ENCODE measurements around the gene BMI1. TPM values are rescaled to one million over a fixed set of nuclear protein-coding genes. Genes with fewer than 3 reads are reported as not detected.

Gene BMI1
- total and polyA plus RNA-seq, 7 donors = 16.3 to 123 (median 58.9) TPM

GRCh38 chr10:22340329-22341189, 19.7 kb downstream of the BMI1 start:
- Histone ChIP-seq H3K27ac (peak overlapping the region; percentile 91 to 98 (median 96)), H3K27me3 (peaks cover 75 to 89% (median 79%) of the 10 kb centered on the region in 3 donors), H3K4me3 (peak overlapping the region; percentile 53 to 84 (median 72)), H3K36me3 (no peaks in the 10 kb centered on the region), H3K4me1 (peaks cover 0 to 35% (median 30%) of the 10 kb centered on the region in 4 donors), H3K9me3 (no peaks in the 10 kb centered on the region)
- DNase-seq = peak; percentile 82
- intact Hi-C loops (cut with DNase I) = loop anchor here (1.0 to 10.0 kb wide), 10 partner anchors 19 to 813 kb away; partner anchors contain the start of genes BMI1, DNAJC1, MSRB2 and PIP4K2A
- 1% methylated on average over 98 of the region's 98 CpGs for WGBS, 2 donors
- TF ChIP-seq CTCF (IDR thresholded peaks at IDR 0.05) (no peak), POLR2AphosphoS5 (IDR thresholded peaks at IDR 0.05) (peak; percentile 64 to 86 (median 80)), EP300 (IDR thresholded peaks at IDR 0.05) (peak in 1 of 4 donors; percentile 47), POLR2A (IDR thresholded peaks at IDR 0.05) (peak; percentile 34 to 37)

DNA sequence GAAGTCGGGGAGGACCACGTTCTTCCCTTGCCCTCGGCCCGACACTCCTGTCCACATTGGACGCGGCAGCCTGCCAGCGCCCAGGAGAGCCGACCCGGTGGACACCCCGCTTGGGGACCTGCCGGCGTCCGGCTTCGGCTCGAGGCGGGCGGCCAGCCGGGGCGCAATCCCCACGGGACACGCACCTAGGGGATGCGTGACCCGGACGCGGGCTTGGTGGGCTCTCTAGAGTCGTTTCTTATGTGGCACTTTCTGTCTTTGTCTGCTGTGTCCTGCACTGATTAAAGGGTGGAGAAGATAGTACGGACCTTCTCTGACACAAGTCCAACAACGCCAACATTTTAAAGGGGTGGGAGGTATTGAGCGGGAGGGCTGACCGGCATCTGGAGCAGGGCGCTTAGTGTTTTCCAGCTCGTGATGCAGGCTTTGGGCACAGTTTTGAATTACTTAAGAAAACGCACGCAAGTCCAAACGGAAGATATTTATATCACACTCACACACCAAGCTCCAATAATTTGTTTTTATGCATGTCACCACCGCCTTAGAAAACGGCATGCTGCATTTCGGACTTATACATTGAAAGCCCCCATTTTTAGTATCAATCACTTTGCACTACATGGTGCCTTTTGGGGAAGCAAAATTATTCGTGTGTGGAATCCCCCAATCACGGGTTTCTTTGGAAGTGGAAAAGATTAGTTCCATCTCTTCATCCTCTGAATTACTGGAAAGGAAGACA, 20.5 kb downstream of the BMI1 start:
- DNase-seq = no peak
- H3K4me3 ChIP-seq = peak overlapping the region; percentile 53 to 84 (median 72)
- intact Hi-C loops (cut with DNase I) = loop anchor here (1.0 to 10.0 kb wide), 10 partner anchors 20 to 814 kb away; partner anchors contain the start of genes BMI1, DNAJC1, MSRB2 and PIP4K2A
- no peak for TF ChIP-seq CTCF (IDR thresholded peaks at IDR 0.05)
- peak in 2 of 4 donors; percentile 29 to 67 for TF ChIP-seq POLR2AphosphoS5 (IDR thresholded peaks at IDR 0.05)
- no peak for TF ChIP-seq EP300 (IDR thresholded peaks at IDR 0.05)
- TF ChIP-seq POLR2A (IDR thresholded peaks at IDR 0.05) = no peak
- H3K9me3 ChIP-seq = no peaks in the 10 kb centered on the region
- WGBS, 2 donors = 2% methylated on average over 40 of the region's 40 CpGs
- peaks cover 0 to 30% (median 23%) of the 10 kb centered on the region in 4 donors for H3K4me1 ChIP-seq
- peaks cover 73 to 89% (median 77%) of the 10 kb centered on the region in 3 donors for H3K27me3 ChIP-seq
- H3K27ac ChIP-seq = peak overlapping the region; percentile 91 to 98 (median 96)
- no peaks in the 10 kb centered on the region for H3K36me3 ChIP-seq

- no peaks in the 10 kb centered on the region for H3K36me3 ChIP-seq
- no peak for DNase-seq
- WGBS, 2 donors = 34 to 38% methylated on average over 3 of the region's 3 CpGs
- intact Hi-C loops (cut with DNase I) = loop anchor here (1.0 to 10.0 kb wide), 10 partner anchors 21 to 815 kb away; partner anchors contain the start of genes BMI1, DNAJC1, MSRB2 and PIP4K2A
- TF ChIP-seq POLR2A (IDR thresholded peaks at IDR 0.05) (no peak), POLR2AphosphoS5 (IDR thresholded peaks at IDR 0.05) (peak in 2 of 4 donors; percentile 2 to 32), CTCF (IDR thresholded peaks at IDR 0.05) (no peak), EP300 (IDR thresholded peaks at IDR 0.05) (no peak)
- H3K4me1 ChIP-seq = peaks cover 0 to 25% (median 18%) of the 10 kb centered on the region in 4 donors
- no peak overlapping the region for H3K4me3 ChIP-seq
- H3K27ac ChIP-seq = no peak overlapping the region
- H3K9me3 ChIP-seq = no peaks in the 10 kb centered on the region
- peaks cover 68 to 89% (median 72%) of the 10 kb centered on the region in 3 donors for H3K27me3 ChIP-seq
Measured at GRCh38 chr10:22341926-22342196, 21.0 kb downstream of the BMI1 start.

DNA sequence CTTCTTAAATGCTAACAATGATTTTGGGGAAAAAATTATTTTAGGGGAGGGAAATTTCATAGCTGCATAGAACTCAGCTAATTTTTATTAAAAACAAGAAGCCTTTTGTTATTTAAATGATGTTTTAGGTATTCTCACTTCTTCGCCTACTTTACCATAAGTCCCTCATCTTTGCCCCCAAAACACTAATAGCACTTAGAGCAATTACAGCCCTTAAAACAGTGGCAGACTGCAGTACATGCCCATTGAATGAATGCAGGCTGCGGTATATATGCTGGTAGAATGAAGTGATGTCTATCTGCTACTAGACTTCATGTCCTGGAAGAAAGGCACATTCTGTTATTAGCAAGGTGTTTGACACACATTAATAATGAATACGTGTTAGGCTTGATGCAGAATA, 21.5 kb downstream of the BMI1 start:
- Histone ChIP-seq H3K27ac (no peak overlapping the region), H3K9me3 (no peaks in the 10 kb centered on the region), H3K27me3 (peaks cover 62 to 88% (median 66%) of the 10 kb centered on the region in 3 donors), H3K36me3 (no peaks in the 10 kb centered on the region), H3K4me3 (no peak overlapping the region), H3K4me1 (peaks cover 0 to 25% (median 18%) of the 10 kb centered on the region in 4 donors)
- no peak for DNase-seq
- TF ChIP-seq EP300 (IDR thresholded peaks at IDR 0.05) (no peak), CTCF (IDR thresholded peaks at IDR 0.05) (no peak), POLR2AphosphoS5 (IDR thresholded peaks at IDR 0.05) (peak in 2 of 4 donors; percentile 5 to 30), POLR2A (IDR thresholded peaks at IDR 0.05) (no peak)
- intact Hi-C loops (cut with DNase I) = loop anchor here (5.0 to 10.0 kb wide), 6 partner anchors 212 to 815 kb away; partner anchors contain the start of genes DNAJC1, MSRB2, PIP4K2A and SKIDA1
- 36 to 41% methylated on average over 3 of the region's 3 CpGs for WGBS, 2 donors

Measured in sigmoid colon (tissue), 7 donors.